SK-N-SH treated with all-trans-retinoic acid at 6 μM for 48 hours (cell line): ENCODE results near the gene ARHGAP18.

Experiments
- TCF4 ChIP-seq: fragments of 250-450 bp; sonication (Bioruptor Pico); IDR thresholded peaks from 2 replicates; pipeline ENCODE4 v1.8.0; 2021; ENCODE audit warnings: mild to moderate bottlenecking, moderate library complexity, borderline replicate concordance
- TOX ChIP-seq: fragments of 250-450 bp; sonication (Bioruptor Pico); IDR thresholded peaks from 2 replicates; pipeline ENCODE4 v1.8.0; 2021; ENCODE audit warnings: mild to moderate bottlenecking, moderate library complexity, borderline replicate concordance
- TSHZ2 ChIP-seq: fragments of 250-450 bp; sonication (Bioruptor Pico); IDR thresholded peaks from 2 replicates; pipeline ENCODE4 v1.5.0; 2020; ENCODE audit warnings: mild to moderate bottlenecking, moderate library complexity
- ZFP3 ChIP-seq: fragments of 250-450 bp; sonication (Bioruptor Pico); IDR thresholded peaks from 2 replicates; pipeline ENCODE4 v1.5.0; 2020; ENCODE audit warnings: mild to moderate bottlenecking, moderate library complexity
- ZNF8 ChIP-seq: fragments of 450-650 bp; formaldehyde crosslinking; IDR thresholded peaks from 2 replicates; pipeline ENCODE4 v1.5.0; 2020; ENCODE audit warnings: mild to moderate bottlenecking, moderate library complexity

GRCh38 chr6:129608886-129609537, 101.0 kb downstream of the ARHGAP18 start:
- TF ChIP-seq TOX (CRISPR knock-in tag) (no peak), TCF4 (no peak), TSHZ2 (CRISPR knock-in tag) (no peak), ZFP3 (no peak), ZNF8 (no peak)
